ENCODE results near the gene LRRC8B. TPM values are rescaled to one million over a fixed set of nuclear protein-coding genes. Genes with fewer than 3 reads are reported as not detected.

Gene LRRC8B
- total RNA-seq, 2 donors from 2014 or later: 39.2 to 39.4 TPM

- peak overlapping the region; percentile 84 for H3K27ac Mint-ChIP-seq
- no peak overlapping the region for H3K9ac ChIP-seq (ENCODE audit: extremely low read depth, low read length, poor library complexity, severe bottlenecking)
- H3K27me3 ChIP-seq (ENCODE audit: control insufficient read depth, insufficient read depth, low read length, poor library complexity, severe bottlenecking): peaks cover 52% of the 10 kb centered on the region
- H3K27ac ChIP-seq (ENCODE audit: low read depth, low read length): no peak overlapping the region
- H3K4me3 Mint-ChIP-seq: peak overlapping the region; percentile 78
- 38 to 67% methylated on average over 8 to 19 of the region's 19 CpGs for WGBS, 2 experiments (ENCODE audit: insufficient coverage in 1 of 2, insufficient read length in 1 of 2)
- peak; percentile 76 for DNase-seq
- no peaks in the 10 kb centered on the region for H3K9me3 ChIP-seq (ENCODE audit: control insufficient read depth, low read length)
- H3K27me3 Mint-ChIP-seq (ENCODE audit: insufficient read depth): peaks cover 49% of the 10 kb centered on the region
- peak overlapping the region; percentile 80 for H3K4me3 ChIP-seq (ENCODE audit: low read length)
- TF ChIP-seq CTCF (conservative IDR thresholded peaks at IDR 0.05): no peak
- peaks cover 10% of the 10 kb centered on the region for H3K4me1 Mint-ChIP-seq
- H3K9me3 Mint-ChIP-seq: no peaks in the 10 kb centered on the region
- H3K36me3 Mint-ChIP-seq (ENCODE audit: low read depth): no peaks in the 10 kb centered on the region
- no peaks in the 10 kb centered on the region for H3K36me3 ChIP-seq (ENCODE audit: control insufficient read depth, insufficient read depth, low read length)
- no peaks in the 10 kb centered on the region for H3K4me1 ChIP-seq (ENCODE audit: control insufficient read depth, insufficient read depth, low read length)
Observed at GRCh38 chr1:89631816-89632656, 107.4 kb downstream of the LRRC8B start.

DNA sequence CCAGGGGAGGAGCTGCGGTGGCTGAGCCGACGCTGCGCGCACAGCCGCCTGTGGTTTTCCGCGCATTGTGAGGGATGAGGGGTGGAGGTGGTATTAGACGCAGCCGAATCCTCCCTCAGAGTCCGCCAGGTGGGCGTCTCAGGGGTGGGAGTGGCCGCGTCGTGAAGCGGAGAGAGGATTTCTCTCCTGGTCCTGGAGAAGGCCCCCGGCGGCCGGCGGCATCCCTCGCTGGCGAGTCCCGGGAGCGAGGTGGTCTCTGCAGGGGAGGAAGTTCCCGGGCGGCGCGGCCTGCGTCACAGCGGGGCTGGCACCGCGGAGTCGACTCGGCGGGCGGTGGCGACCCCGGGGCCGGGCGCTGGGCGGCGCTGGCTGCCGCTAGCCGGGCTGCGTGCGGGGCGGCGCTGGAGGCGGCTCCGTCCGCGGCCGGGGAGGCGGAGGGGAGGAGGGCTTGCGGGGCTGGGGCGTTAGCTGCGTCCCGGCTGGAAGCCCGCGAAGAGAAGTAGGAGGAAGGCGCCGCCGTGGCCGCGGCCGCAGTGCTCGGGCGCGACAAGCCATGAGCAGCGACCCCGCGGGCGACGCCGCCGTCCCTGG, 108.1 kb downstream of the LRRC8B start, which contains the start of gene LRRC8C:
TSS of gene LRRC8C (plus strand) at position 464 of the 591 bp plus-strand sequence. CDS start 53,354 bp downstream, outside the sequence.
- Mint-ChIP-seq H3K27ac (peak within 1 kb of the TSS; percentile 84), H3K4me1 (peaks cover 10% of the 10 kb centered on the region), H3K36me3 (ENCODE audit: low read depth) (no peaks in the 10 kb centered on the region), H3K27me3 (ENCODE audit: insufficient read depth) (peaks cover 54% of the 10 kb centered on the region), H3K4me3 (peak within 1 kb of the TSS; percentile 78), H3K9me3 (no peaks in the 10 kb centered on the region)
- peak; percentile 90 for DNase-seq
- peak within 1 kb of the TSS; percentile 38 for H3K9ac ChIP-seq (ENCODE audit: extremely low read depth, low read length, poor library complexity, severe bottlenecking)
- 0% methylated on average over 76 of the region's 76 CpGs; no CpG with 5 or more reads in 1 of the 2 experiments for WGBS, 2 experiments (ENCODE audit: insufficient coverage in 1 of 2, insufficient read length in 1 of 2)
- H3K4me1 ChIP-seq (ENCODE audit: control insufficient read depth, insufficient read depth, low read length): no peaks in the 10 kb centered on the region
- TF ChIP-seq CTCF (conservative IDR thresholded peaks at IDR 0.05): peak; percentile 66
- no peaks in the 10 kb centered on the region for H3K36me3 ChIP-seq (ENCODE audit: control insufficient read depth, insufficient read depth, low read length)
- no peaks in the 10 kb centered on the region for H3K9me3 ChIP-seq (ENCODE audit: control insufficient read depth, low read length)
- H3K4me3 ChIP-seq (ENCODE audit: low read length): peak within 1 kb of the TSS; percentile 80
- no peak within 1 kb of the TSS for H3K27ac ChIP-seq (ENCODE audit: low read depth, low read length)
- peaks cover 52% of the 10 kb centered on the region for H3K27me3 ChIP-seq (ENCODE audit: control insufficient read depth, insufficient read depth, low read length, poor library complexity, severe bottlenecking)

- H3K27ac ChIP-seq (ENCODE audit: low read depth, low read length): no peak overlapping the region
- Mint-ChIP-seq H3K9me3 (no peaks in the 10 kb centered on the region), H3K27ac (no peak overlapping the region), H3K36me3 (ENCODE audit: low read depth) (no peaks in the 10 kb centered on the region), H3K4me1 (peaks cover 10% of the 10 kb centered on the region), H3K4me3 (peak overlapping the region; percentile 78), H3K27me3 (ENCODE audit: insufficient read depth) (peaks cover 54% of the 10 kb centered on the region)
- no peak for DNase-seq
- 0% methylated on average over 5 to 57 of the region's 57 CpGs for WGBS, 2 experiments (ENCODE audit: insufficient coverage in 1 of 2, insufficient read length in 1 of 2)
- no peak for TF ChIP-seq CTCF (conservative IDR thresholded peaks at IDR 0.05)
- no peaks in the 10 kb centered on the region for H3K4me1 ChIP-seq (ENCODE audit: control insufficient read depth, insufficient read depth, low read length)
- H3K9me3 ChIP-seq (ENCODE audit: control insufficient read depth, low read length): no peaks in the 10 kb centered on the region
- H3K9ac ChIP-seq (ENCODE audit: extremely low read depth, low read length, poor library complexity, severe bottlenecking): peak overlapping the region; percentile 38
- peak overlapping the region; percentile 77 for H3K4me3 ChIP-seq (ENCODE audit: low read length)
- peaks cover 52% of the 10 kb centered on the region for H3K27me3 ChIP-seq (ENCODE audit: control insufficient read depth, insufficient read depth, low read length, poor library complexity, severe bottlenecking)
- H3K36me3 ChIP-seq (ENCODE audit: control insufficient read depth, insufficient read depth, low read length): no peaks in the 10 kb centered on the region
Observed at GRCh38 chr1:89633248-89633799, 108.7 kb downstream of the LRRC8B start.
